ENCODE data around the gene LRP1B.

DNA sequence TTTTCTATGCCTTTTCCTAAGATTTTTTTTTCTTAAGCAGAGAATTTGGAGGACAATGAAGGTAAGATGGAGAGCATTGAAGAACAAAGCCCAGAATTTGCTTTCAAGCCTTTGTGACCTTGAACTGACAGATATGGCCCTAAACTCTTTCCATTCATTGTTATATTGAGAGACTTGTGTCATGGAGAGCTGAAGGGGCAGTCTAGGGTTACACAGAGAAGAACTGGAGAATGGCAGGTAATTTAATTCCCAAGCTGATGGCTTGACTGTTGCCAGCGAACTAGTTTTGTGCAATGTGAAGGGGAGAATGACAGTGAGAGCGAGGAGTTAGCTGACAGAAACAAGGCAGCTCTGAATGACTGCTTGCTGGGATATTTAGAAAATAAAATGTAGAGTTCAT is 1344.2 kb downstream of the LRP1B start:
- TF ChIP-seq, protein P1, sequence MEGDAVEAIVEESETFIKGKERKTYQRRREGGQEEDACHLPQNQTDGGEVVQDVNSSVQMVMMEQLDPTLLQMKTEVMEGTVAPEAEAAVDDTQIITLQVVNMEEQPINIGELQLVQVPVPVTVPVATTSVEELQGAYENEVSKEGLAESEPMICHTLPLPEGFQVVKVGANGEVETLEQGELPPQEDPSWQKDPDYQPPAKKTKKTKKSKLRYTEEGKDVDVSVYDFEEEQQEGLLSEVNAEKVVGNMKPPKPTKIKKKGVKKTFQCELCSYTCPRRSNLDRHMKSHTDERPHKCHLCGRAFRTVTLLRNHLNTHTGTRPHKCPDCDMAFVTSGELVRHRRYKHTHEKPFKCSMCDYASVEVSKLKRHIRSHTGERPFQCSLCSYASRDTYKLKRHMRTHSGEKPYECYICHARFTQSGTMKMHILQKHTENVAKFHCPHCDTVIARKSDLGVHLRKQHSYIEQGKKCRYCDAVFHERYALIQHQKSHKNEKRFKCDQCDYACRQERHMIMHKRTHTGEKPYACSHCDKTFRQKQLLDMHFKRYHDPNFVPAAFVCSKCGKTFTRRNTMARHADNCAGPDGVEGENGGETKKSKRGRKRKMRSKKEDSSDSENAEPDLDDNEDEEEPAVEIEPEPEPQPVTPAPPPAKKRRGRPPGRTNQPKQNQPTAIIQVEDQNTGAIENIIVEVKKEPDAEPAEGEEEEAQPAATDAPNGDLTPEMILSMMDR (IDR thresholded peaks at IDR 0.05 in 4 of 5, conservative IDR thresholded peaks at IDR 0.05 in 1 of 5) = no peak
- TF ChIP-seq POLR2A (IDR thresholded peaks at IDR 0.05) = no peak
